ENCODE results near the gene DCLK2.

DNA sequence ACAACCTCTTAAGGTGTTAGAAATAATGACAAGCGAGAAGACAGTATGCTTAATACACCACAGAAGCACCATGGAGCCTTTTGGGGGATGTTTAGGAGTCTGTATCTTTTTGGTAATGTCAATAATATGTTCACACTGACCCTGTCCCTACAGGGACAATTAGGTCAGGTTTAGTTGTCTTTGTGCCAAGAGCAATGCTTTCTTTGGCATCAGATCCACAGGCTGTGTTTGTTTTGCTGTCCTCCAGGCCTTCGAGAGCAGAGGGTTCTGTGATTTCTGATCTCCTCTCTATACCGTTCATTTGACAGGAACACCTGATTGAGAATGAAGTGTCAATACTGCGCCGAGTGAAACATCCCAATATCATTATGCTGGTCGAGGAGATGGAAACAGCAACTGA is 153.8 kb downstream of the DCLK2 start:
- TF ChIP-seq POLR2A (IDR thresholded peaks at IDR 0.05), result no peak
- TF ChIP-seq, protein P1, sequence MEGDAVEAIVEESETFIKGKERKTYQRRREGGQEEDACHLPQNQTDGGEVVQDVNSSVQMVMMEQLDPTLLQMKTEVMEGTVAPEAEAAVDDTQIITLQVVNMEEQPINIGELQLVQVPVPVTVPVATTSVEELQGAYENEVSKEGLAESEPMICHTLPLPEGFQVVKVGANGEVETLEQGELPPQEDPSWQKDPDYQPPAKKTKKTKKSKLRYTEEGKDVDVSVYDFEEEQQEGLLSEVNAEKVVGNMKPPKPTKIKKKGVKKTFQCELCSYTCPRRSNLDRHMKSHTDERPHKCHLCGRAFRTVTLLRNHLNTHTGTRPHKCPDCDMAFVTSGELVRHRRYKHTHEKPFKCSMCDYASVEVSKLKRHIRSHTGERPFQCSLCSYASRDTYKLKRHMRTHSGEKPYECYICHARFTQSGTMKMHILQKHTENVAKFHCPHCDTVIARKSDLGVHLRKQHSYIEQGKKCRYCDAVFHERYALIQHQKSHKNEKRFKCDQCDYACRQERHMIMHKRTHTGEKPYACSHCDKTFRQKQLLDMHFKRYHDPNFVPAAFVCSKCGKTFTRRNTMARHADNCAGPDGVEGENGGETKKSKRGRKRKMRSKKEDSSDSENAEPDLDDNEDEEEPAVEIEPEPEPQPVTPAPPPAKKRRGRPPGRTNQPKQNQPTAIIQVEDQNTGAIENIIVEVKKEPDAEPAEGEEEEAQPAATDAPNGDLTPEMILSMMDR (IDR thresholded peaks at IDR 0.05), result no peak
